Endothelial cell (in vitro differentiated cells): ENCODE measurements around the gene RAB31. TPM values are rescaled to one million over a fixed set of nuclear protein-coding genes. Genes with fewer than 3 reads are reported as not detected.
"Not testable (repeated sequence)": the region's sequence is repeated elsewhere in the genome, so short reads cannot be mapped to it uniquely, and the experiment has no call there.

Source experiments
- DNase-seq: peaks from one replicate; pipeline ENCODE4 v3.0.0; 2021; ENCODE audit warnings: low spot score
- H3K27ac Mint-ChIP-seq: one replicate; pipeline ENCODE4 v1.8.0; 2021; ENCODE audit warnings: mixed read lengths, inconsistent platforms; ENCODE audit not compliant: unreplicated experiment
- H3K27me3 Mint-ChIP-seq: one replicate; pipeline ENCODE4 v1.8.0; 2021; ENCODE audit warnings: mild to moderate bottlenecking, moderate library complexity, mixed read lengths, inconsistent platforms; ENCODE audit not compliant: unreplicated experiment
- H3K36me3 Mint-ChIP-seq: one replicate; pipeline ENCODE4 v1.8.0; 2021; ENCODE audit warnings: mild to moderate bottlenecking, low read depth, mixed read lengths, inconsistent platforms; ENCODE audit not compliant: unreplicated experiment
- H3K4me1 Mint-ChIP-seq: one replicate; pipeline ENCODE4 v1.8.0; 2021; ENCODE audit warnings: mild to moderate bottlenecking, mixed read lengths, inconsistent platforms; ENCODE audit not compliant: unreplicated experiment
- H3K4me3 Mint-ChIP-seq: one replicate; pipeline ENCODE4 v1.8.0; 2021; ENCODE audit warnings: mild to moderate bottlenecking, mixed read lengths, inconsistent platforms; ENCODE audit not compliant: unreplicated experiment
- H3K9me3 Mint-ChIP-seq: one replicate; pipeline ENCODE4 v1.8.0; 2021; ENCODE audit warnings: mixed read lengths, inconsistent platforms; ENCODE audit not compliant: unreplicated experiment
- total RNA-seq: library from RNA; stranded (reverse); fragmentation: NEBNext Ultra II Directional; extraction: Animal tissue kit (Norgen Biotek cat#: 25700); gene quantifications from one replicate; pipeline ENCODE4 v1.2.1, GENCODE V29; 2021; ENCODE audit not compliant: unreplicated experiment
- TF ChIP-seq, protein P1 (sequence below): fragments of 200-600 bp; sonication (generic); IDR thresholded peaks from one replicate; pipeline ENCODE4 v1.5.0; 2021; ENCODE audit warnings: antibody characterized with exemption; ENCODE audit not compliant: unreplicated experiment

The RAB31 gene
- total RNA-seq, 1 donor from 2014 or later, result 88.8 TPM

DNA sequence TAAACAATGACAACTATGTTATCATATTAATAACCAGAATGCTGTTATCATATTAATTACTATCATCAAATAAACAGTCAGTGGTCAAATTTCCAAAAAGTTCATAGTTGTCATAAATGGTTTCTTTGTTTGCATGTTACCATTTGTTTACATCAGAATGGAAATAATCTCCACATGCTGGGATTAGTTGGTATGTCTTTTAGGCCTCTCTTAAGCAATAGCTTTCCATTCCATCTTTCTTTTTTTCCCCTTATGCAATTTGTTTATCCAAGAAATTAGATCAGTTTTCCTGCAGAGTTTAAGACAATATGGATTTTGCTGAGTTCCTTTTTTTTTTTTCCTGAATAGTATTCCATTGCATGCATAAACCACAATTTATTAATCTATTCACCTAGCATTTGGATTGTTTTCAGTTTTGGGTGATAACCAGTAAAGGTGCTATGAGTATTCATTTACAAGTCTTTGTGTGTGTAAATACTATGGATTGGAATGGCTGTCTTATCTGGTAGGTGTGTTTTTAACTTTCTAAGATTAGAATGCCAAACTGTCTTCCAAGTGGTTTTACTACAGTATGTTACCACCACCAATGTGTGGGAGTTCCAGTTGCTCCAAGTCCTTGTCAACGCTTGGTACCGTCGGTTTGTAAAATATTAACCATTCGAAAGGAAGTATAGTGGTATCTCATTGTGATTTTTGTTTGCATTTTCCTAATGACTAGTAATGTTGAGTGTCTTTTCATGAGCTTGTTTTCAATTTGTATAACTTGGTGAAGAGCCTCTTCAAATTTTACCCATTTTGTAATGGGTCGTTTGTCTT is 144.4 kb downstream of the RAB31 start:
- H3K36me3 Mint-ChIP-seq, result peaks cover 17% of the 10 kb centered on the region

DNA sequence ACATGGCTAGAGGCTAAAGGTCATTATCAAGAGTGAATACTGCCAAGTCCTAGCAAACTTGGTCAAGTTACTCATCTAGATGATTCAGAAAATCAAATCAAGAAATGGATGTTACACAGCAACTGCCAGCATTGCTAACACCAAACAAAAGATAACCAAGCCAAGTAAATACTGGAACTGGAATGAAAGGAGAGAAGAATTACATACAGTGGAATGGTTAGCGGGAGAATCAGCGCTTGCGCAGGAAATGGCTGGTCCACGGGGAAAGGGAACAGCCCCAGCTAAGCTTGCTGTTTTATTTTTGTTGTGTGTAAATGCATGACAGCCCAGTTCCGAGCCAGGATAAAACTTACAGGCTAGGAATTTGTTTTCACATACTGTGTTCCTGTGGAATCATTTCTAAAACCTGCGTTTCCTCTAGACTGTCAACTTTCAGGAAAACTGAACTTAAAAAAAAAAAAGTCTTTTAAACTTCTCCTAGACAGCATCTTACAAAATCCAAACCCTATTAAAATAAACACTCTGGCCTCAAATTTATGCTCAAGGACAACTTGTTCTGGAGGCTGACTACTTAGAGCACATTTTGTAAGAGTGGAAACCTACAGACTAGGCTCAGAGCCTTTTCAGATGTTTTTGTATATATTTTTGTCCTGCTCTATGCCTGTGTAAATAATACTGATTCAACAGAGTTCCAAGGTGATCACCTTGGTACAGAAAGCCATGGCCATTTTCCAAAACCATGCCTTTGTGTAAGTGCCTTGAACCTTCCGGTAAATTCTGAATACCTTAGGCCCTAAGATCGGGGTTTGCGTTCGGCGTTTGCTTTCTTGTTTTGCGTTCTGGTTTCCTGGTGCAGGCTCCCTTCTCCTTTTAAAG is 146.9 kb downstream of the RAB31 start:
- DNase-seq, result no peak
- Mint-ChIP-seq H3K27ac (peak overlapping the region; percentile 85), H3K9me3 (no peaks in the 10 kb centered on the region), H3K4me3 (no peak overlapping the region), H3K27me3 (peaks cover 6% of the 10 kb centered on the region), H3K36me3 (peaks cover 7% of the 10 kb centered on the region), H3K4me1 (peaks cover 30% of the 10 kb centered on the region)
- TF ChIP-seq, protein P1, sequence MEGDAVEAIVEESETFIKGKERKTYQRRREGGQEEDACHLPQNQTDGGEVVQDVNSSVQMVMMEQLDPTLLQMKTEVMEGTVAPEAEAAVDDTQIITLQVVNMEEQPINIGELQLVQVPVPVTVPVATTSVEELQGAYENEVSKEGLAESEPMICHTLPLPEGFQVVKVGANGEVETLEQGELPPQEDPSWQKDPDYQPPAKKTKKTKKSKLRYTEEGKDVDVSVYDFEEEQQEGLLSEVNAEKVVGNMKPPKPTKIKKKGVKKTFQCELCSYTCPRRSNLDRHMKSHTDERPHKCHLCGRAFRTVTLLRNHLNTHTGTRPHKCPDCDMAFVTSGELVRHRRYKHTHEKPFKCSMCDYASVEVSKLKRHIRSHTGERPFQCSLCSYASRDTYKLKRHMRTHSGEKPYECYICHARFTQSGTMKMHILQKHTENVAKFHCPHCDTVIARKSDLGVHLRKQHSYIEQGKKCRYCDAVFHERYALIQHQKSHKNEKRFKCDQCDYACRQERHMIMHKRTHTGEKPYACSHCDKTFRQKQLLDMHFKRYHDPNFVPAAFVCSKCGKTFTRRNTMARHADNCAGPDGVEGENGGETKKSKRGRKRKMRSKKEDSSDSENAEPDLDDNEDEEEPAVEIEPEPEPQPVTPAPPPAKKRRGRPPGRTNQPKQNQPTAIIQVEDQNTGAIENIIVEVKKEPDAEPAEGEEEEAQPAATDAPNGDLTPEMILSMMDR, result no peak

More for the DNA sequence above, 144.4 kb downstream of the RAB31 start:
- DNase-seq, result no peak
- TF ChIP-seq, protein P1, result no peak
- Mint-ChIP-seq H3K4me1 (peaks cover 36% of the 10 kb centered on the region), H3K4me3 (no peak overlapping the region), H3K9me3 (no peaks in the 10 kb centered on the region), H3K27me3 (peaks cover 6% of the 10 kb centered on the region), H3K27ac (no peak overlapping the region)

DNA sequence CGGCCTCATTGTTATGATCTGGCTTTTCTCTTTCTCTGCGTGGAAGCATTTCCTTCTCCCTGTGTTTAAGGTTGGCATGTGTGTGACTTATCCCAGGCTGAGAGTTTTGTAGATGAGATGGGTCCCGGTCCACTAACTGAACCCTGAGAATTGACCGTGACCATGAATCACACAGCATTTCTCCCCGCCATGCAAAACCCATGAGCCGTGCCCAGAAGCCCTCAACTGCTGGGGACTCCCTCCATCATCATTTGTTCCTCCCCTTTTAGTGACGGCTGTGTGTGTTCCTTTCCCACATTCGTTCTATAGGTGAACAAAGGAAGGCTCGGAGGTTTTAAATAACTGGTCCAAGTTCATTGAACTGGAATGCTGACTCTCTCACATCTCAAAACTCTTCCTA is 147.6 kb downstream of the RAB31 start:
- H3K4me3 Mint-ChIP-seq, result no peak overlapping the region
- DNase-seq, result no peak
- peaks cover 27% of the 10 kb centered on the region for H3K4me1 Mint-ChIP-seq
- TF ChIP-seq, protein P1, result no peak
- peaks cover 13% of the 10 kb centered on the region for H3K36me3 Mint-ChIP-seq
- H3K9me3 Mint-ChIP-seq, result no peaks in the 10 kb centered on the region
- peaks cover 6% of the 10 kb centered on the region for H3K27me3 Mint-ChIP-seq
- peak overlapping the region; percentile 85 for H3K27ac Mint-ChIP-seq

DNA sequence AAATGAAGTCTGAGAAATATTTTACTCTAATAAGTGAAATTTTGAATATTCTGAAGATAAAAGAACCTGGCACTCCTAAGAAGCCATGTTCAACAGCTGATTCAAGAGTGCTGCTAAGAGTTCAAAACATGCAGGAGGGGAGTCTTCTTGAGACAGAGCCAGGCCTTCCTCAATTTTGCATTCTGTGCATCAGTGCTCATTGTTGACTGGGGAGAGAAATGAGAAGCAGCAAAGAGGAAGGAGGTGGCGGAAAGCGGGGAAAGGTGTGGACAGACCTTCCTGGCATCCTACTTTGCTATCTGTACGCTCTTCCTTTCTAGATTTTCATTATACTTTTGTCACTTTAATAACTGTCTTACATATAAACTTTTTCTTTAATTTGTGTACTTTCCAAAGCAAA is 148.0 kb downstream of the RAB31 start:
- no peak for DNase-seq
- peaks cover 14% of the 10 kb centered on the region for H3K36me3 Mint-ChIP-seq
- H3K4me1 Mint-ChIP-seq, result peaks cover 27% of the 10 kb centered on the region
- H3K27ac Mint-ChIP-seq, result peak overlapping the region; percentile 85
- no peak overlapping the region for H3K4me3 Mint-ChIP-seq
- TF ChIP-seq, protein P1, result no peak
- H3K9me3 Mint-ChIP-seq, result no peaks in the 10 kb centered on the region
- H3K27me3 Mint-ChIP-seq, result peaks cover 6% of the 10 kb centered on the region

DNA sequence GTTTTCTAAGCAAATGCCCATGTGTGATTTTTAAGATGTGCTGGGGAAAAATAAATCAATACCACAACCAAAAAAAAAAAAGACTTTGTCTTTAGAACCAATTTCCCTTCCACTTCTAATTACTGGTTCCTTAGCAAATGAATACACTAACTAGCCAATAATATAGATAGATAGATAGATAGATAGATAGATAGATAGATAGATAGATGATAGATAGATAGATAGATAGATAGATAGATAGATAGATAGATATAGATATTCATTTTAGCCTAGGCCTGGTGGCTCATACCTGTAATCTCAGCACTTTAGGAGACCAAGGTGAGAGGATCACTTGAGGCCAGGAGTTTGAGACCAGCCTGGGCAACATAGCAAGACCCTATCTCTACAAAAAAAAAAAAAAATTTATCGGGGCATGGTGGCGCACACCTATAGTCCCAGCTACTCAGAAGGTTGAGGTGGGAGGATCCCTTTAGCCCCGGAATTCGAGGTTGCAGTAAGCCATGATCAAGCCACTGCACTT is 149.4 kb downstream of the RAB31 start:
- H3K9me3 Mint-ChIP-seq, DNase-seq, H3K27me3 Mint-ChIP-seq, H3K4me3 Mint-ChIP-seq, H3K27ac Mint-ChIP-seq: not testable (repeated sequence)
- peaks cover 27% of the 10 kb centered on the region for H3K4me1 Mint-ChIP-seq
- H3K36me3 Mint-ChIP-seq, result peaks cover 20% of the 10 kb centered on the region
